ENCODE data around the gene HIGD1B. TPM values are rescaled to one million over a fixed set of nuclear protein-coding genes. Genes with fewer than 3 reads are reported as not detected.

HIGD1B gene
- total and polyA plus RNA-seq, 2 of the 13 experiments (the other 11 are each of a cell fraction or from before 2014, with no cell fraction given) = not detected

DNA sequence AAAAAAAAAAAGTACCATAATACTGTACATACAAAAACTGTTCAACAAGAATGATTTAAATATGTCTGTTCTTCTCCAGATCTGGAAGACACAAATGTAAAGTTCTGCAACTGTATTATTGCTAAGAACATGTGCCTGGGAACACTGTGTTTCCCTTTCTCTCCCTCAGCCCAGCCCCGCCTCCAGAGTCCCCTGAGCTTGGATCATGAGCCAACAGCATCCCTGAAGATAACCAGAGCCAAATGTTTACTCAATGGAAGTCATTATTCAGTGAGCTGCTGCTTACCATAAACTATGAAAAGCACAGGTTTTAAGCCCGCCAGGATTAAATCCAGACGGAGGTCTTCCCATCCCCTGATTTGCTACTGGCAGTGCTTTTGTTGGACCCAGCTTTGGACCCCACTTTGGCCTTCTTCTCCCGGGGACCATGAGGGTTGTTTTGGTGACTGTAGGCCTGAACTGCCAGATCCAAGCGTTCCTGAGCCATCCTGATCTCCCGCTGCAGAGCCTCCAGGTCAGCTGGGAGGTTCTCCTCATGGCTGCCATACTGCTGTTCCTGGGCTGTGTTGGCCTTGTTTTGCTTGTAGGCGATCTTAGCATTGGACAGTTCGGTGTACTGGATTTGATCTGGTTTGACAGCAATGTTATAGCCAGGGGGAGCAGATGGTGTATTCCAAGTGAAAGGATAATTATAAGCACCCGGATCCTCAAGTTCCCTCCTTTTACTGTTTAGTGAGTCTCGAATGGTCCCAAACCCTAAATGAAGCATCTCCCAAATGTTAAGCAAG, 43.2 kb upstream of the HIGD1B start (continued):
- no peak for TF ChIP-seq AHR (CRISPR knock-in tag; IDR thresholded peaks at IDR 0.05)

DNA sequence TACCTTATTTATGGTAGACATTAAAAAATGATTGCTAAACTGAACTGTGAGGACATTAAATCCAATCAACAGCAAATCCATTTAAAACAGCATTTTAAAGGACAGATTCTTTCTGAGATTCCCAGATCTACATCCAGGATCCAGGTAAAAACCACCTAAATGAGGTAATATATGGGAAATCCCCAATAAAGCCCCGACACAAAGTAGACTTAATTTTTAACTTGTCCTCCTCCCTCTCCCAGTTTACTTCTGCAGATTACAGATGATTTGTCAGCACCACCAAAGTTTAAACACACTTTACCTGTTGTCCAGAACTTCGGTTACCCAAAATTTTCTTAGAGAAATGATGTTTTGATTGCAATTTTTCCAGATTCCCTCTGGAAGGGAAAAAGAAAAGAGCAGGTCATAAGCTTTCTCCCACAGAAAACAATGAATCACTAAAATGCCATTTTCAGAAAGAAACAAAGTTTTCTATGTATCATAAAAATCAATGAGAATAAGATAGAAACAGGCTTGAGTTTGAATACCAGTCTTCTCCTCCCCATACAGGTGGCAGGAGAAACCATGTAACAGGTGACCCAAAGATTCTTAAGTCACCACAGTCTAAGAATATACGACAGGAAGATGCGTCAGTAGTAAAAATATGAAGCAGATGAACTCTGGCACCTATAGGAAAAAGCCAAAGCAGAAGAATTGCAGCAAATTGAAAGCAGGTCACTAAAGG, 40.4 kb upstream of the HIGD1B start:
- TF ChIP-seq, protein P1, sequence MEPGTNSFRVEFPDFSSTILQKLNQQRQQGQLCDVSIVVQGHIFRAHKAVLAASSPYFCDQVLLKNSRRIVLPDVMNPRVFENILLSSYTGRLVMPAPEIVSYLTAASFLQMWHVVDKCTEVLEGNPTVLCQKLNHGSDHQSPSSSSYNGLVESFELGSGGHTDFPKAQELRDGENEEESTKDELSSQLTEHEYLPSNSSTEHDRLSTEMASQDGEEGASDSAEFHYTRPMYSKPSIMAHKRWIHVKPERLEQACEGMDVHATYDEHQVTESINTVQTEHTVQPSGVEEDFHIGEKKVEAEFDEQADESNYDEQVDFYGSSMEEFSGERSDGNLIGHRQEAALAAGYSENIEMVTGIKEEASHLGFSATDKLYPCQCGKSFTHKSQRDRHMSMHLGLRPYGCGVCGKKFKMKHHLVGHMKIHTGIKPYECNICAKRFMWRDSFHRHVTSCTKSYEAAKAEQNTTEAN (CRISPR knock-in tag; conservative IDR thresholded peaks at IDR 0.05) = no peak
- TF ChIP-seq ZNF281 (CRISPR knock-in tag; IDR thresholded peaks at IDR 0.05; ENCODE audit: borderline replicate concordance) (no peak), ZNF282 (IDR thresholded peaks at IDR 0.05; ENCODE audit: partially characterized antibody) (no peak)
- no peak overlapping the region for H3K9ac ChIP-seq (ENCODE audit: insufficient read depth, low read depth, low read length)
- no TSS peak for BruUV-seq (replicated peaks)
- no peak overlapping the region for H3K4me2 ChIP-seq (ENCODE audit: low read depth, low read length)
- H2AFZ ChIP-seq (ENCODE audit: low read length) = no peak overlapping the region
- ChIA-PET POLR2A (no interaction called here), CTCF (ENCODE audit: low intra/inter-chr PET ratio, low total read pairs) (no interaction called here)
- FAIRE-seq (no peak), DNase-seq (ENCODE audit: low spot score) (no peak), ATAC-seq (no peak)
- H3K36me3 ChIP-seq (replicated peaks in 1 of 2; ENCODE audit: control insufficient read depth in 1 of 2, insufficient read depth in 2 of 2, low read length in 2 of 2) = peaks cover 0 to 1% of the 10 kb centered on the region in 2 experiments; a peak in 3 of 5 replicates
- 62% methylated on average over 4 of the region's 4 CpGs for WGBS (ENCODE audit: low lambda C conversion rate)
- H4K20me1 ChIP-seq (ENCODE audit: insufficient read depth, low read length) = no peaks in the 10 kb centered on the region
- H3K4me1 ChIP-seq (ENCODE audit: insufficient read depth, low read length) = no peaks in the 10 kb centered on the region
- intact Hi-C loops (cut with micrococcal nuclease; ENCODE audit: unreplicated experiment) (no loop called here), in situ Hi-C loops (cut with HindIII; ENCODE audit: extremely low pct_ligation_motif_present, low pct_unique_long_range_greater_than_20kb) (no loop called here)
- no peaks in the 10 kb centered on the region for H3K79me2 ChIP-seq (ENCODE audit: insufficient read depth, low read length)
- no peak overlapping the region for H3K27ac ChIP-seq (ENCODE audit: extremely low read length, insufficient read depth, low read length)
- no peaks in the 10 kb centered on the region for H3K27me3 ChIP-seq (ENCODE audit: control insufficient read depth in 1 of 2, insufficient read depth in 2 of 2, low read length in 2 of 2)
- no peaks in the 10 kb centered on the region for H3K9me3 ChIP-seq (ENCODE audit: low read length)
- H3K4me3 ChIP-seq (replicated peaks in 1 of 3; ENCODE audit: insufficient read depth in 1 of 3, low read depth in 2 of 3, low read length in 3 of 3) = no peak overlapping the region

All from HepG2 (cell line).